Left lung (tissue), 10 donors: ENCODE results near the gene SLC24A3. TPM values are rescaled to one million over a fixed set of nuclear protein-coding genes. Genes with fewer than 3 reads are reported as not detected.
A peak's percentile ranks its signal among the peaks of the same experiment; 100 is the strongest.

Experiments
- ATAC-seq: fragments of 200-7000 bp; cut with Tn5 transposase; one replicate; pipeline ENCODE4 v1.9.1; 2020; ENCODE audit warnings: moderate library complexity
- DNase-seq, 4 donors: peaks; one replicate each; pipeline ENCODE4 v3.0.0-alpha.2; 2013 to 2020
- H3K27ac ChIP-seq, 2 donors: fragments of 200-600 bp; sonication (generic) in 1 of 2; one replicate each; pipeline versions ENCODE4 v1.5.0 to v1.8.0; 2020 to 2021
- H3K27me3 ChIP-seq, 2 donors: fragments of 200-600 bp; sonication (generic) in 1 of 2; one replicate each; pipeline versions ENCODE4 v1.5.0 to v1.8.0; 2020 to 2021
- H3K36me3 ChIP-seq, 2 donors: fragments of 200-600 bp; sonication (generic) in 1 of 2; one replicate each; pipeline versions ENCODE4 v1.5.0 to v1.8.0; 2020 to 2021
- H3K4me1 ChIP-seq, 2 donors: fragments of 200-600 bp; one replicate each; pipeline ENCODE4 v1.8.0; 2021
- H3K4me3 ChIP-seq, 2 donors: fragments of 200-600 bp; sonication (generic) in 1 of 2; one replicate each; pipeline versions ENCODE4 v1.5.0 to v1.8.0; 2020 to 2021; ENCODE audit warnings: mild to moderate bottlenecking in 1 of 2
- H3K9me3 ChIP-seq, 2 donors: fragments of 200-600 bp; sonication (generic) in 1 of 2; one replicate each; pipeline versions ENCODE4 v1.5.0 to v1.8.0; 2020 to 2021
- intact Hi-C, 2 donors: fragments of 100-400 bp; cut with DNase I; formaldehyde crosslinking; loops; one replicate each; pipeline versions ENCODE4 v1.11.2 to v1.14.2; 2022
- polyA plus RNA-seq, 6 donors: library from polyadenylated mRNA; unstranded; fragments of 120-200 nt; gene quantifications; one replicate each; pipeline ENCODE4 v1.2.1, GENCODE V29; 2013; ENCODE audit not compliant: insufficient read length in 6 of 6
- total RNA-seq, 2 donors: library from RNA; stranded (reverse); fragmentation: NEBNext Ultra II Directional; extraction: Animal tissue kit (Norgen Biotek cat#: 25700); gene quantifications; one replicate each; pipeline ENCODE4 v1.2.1, GENCODE V29; 2021
- TF ChIP-seq, protein P1 (sequence below), 2 donors: fragments of 200-600 bp; sonication (generic) in 1 of 2; IDR thresholded peaks; one replicate each; pipeline versions ENCODE4 v1.5.0 to v1.8.0; 2021; ENCODE audit warnings: antibody characterized with exemption in 2 of 2
- donor health status: DM: no; HTN: yes; CAD: no.
- donor health status: DM: no; HTN: no; CAD: no.

Gene SLC24A3
- total and polyA plus RNA-seq, 8 donors = 4.4 to 8.7 (median 6.6) TPM

DNA sequence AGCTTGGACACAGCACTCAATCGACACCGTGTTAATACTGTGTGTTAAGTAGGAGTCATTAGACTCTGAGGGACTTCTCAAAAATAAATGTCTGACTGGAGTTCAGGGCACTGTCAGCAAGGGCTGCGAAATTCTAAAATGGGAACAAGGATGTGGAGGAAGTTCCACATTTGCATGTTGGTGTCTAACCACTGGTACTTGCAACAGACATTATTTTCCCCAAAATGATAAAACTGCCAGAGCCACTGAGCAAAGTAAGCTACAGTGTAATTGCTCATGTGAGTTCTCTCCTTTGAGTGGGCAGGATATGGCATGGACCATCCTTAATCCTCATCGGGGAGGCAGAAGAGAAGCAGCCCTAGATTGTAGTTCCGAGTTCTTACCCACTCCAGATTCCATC is 215.9 kb downstream of the SLC24A3 start:
- intact Hi-C loops = no loop called here
- Histone ChIP-seq H3K4me3 (no peak overlapping the region), H3K27me3 (no peaks in the 10 kb centered on the region), H3K4me1 (peaks cover 0 to 11% of the 10 kb centered on the region in 2 donors), H3K9me3 (no peaks in the 10 kb centered on the region), H3K36me3 (no peaks in the 10 kb centered on the region), H3K27ac (peak overlapping the region in 1 of 2 donors; percentile 43)
- ATAC-seq (peak; percentile 38), DNase-seq (no peak)
- TF ChIP-seq, protein P1, sequence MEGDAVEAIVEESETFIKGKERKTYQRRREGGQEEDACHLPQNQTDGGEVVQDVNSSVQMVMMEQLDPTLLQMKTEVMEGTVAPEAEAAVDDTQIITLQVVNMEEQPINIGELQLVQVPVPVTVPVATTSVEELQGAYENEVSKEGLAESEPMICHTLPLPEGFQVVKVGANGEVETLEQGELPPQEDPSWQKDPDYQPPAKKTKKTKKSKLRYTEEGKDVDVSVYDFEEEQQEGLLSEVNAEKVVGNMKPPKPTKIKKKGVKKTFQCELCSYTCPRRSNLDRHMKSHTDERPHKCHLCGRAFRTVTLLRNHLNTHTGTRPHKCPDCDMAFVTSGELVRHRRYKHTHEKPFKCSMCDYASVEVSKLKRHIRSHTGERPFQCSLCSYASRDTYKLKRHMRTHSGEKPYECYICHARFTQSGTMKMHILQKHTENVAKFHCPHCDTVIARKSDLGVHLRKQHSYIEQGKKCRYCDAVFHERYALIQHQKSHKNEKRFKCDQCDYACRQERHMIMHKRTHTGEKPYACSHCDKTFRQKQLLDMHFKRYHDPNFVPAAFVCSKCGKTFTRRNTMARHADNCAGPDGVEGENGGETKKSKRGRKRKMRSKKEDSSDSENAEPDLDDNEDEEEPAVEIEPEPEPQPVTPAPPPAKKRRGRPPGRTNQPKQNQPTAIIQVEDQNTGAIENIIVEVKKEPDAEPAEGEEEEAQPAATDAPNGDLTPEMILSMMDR (IDR thresholded peaks at IDR 0.05) = no peak

DNA sequence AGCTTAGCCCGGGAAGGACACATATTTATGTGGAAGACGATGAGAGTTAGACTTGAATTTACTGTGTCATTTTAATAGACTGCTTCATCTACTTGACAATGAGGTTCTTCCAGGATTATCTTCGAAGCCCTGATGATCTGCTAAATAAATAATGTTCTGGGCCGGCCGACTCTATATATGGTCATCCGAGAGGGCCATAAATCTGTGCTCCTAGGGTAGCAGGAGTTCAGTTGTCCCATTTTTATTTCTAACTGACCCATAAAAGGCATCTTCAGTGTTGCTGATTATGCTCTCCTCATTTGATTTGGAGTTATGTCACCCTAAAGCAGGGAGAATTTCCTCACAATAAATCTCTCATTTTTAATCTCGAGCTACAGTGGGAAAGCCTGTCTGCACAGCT is 217.1 kb downstream of the SLC24A3 start:
- Histone ChIP-seq H3K4me3 (no peak overlapping the region), H3K4me1 (peaks cover 0 to 11% of the 10 kb centered on the region in 2 donors), H3K27ac (no peak overlapping the region), H3K36me3 (no peaks in the 10 kb centered on the region), H3K9me3 (no peaks in the 10 kb centered on the region), H3K27me3 (no peaks in the 10 kb centered on the region)
- no peak for ATAC-seq
- intact Hi-C loops = no loop called here
- DNase-seq = no peak
- TF ChIP-seq, protein P1 (IDR thresholded peaks at IDR 0.05) = no peak

DNA sequence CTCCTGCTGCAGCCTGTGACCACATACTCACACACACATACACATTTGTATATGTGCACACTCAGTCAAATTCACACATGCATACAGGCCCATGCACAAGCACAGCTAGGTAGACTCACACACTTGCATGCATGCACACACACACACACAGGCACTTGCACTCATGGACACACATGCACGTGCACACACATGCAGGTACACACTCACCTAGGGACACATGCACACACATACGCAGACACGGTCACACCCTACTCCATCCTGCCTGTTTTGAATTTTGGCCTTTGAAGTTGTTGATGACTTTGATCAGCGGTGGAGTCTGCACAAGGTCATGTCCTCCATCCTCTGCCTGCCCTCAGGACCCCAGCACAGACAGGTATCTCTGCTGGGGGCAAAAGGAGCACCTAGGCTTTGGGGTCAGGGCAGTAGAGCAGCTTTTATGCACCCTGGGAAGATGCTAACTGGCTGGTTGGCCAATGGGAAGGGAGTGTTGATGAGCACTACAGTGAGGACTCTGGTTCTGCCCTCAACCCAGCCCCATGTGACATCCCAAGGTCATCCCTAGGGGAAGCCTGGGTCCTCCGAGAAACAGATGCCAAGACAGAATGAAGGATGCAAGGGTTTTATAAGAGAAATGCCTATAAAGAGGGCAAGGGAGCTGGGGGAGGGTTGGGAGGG is 218.3 kb downstream of the SLC24A3 start:
- H3K27ac ChIP-seq = no peak overlapping the region
- intact Hi-C loops = no loop called here
- H3K9me3 ChIP-seq = no peaks in the 10 kb centered on the region
- ATAC-seq = no peak
- TF ChIP-seq, protein P1 (IDR thresholded peaks at IDR 0.05) = no peak
- H3K27me3 ChIP-seq = no peaks in the 10 kb centered on the region
- H3K4me1 ChIP-seq = peaks cover 0 to 11% of the 10 kb centered on the region in 2 donors
- no peaks in the 10 kb centered on the region for H3K36me3 ChIP-seq
- no peak for DNase-seq
- no peak overlapping the region for H3K4me3 ChIP-seq

DNA sequence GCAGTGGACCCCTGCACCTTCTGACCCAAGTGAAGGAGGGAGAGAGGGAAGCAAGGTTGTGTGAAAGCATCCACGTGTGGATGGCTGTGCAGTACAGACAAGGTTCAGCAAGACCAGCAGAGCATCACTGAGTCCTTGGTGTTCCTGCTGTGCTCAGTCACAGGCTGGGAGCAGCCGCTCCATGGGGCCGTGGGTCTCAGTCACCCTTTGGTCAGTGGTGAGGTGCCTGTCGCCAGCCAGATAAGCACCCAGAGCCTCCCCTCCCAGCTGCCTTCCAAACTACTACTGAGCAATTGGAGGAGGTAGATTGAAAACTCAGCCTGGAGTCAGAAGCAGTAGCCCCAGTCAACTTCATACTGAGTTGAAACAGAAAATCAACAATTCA is 218.9 kb downstream of the SLC24A3 start:
- Histone ChIP-seq H3K4me3 (no peak overlapping the region), H3K27me3 (no peaks in the 10 kb centered on the region), H3K36me3 (no peaks in the 10 kb centered on the region), H3K27ac (no peak overlapping the region), H3K4me1 (peaks cover 0 to 11% of the 10 kb centered on the region in 2 donors), H3K9me3 (no peaks in the 10 kb centered on the region)
- TF ChIP-seq, protein P1 (IDR thresholded peaks at IDR 0.05) = no peak
- ATAC-seq = no peak
- no peak for DNase-seq
- intact Hi-C loops = no loop called here

DNA sequence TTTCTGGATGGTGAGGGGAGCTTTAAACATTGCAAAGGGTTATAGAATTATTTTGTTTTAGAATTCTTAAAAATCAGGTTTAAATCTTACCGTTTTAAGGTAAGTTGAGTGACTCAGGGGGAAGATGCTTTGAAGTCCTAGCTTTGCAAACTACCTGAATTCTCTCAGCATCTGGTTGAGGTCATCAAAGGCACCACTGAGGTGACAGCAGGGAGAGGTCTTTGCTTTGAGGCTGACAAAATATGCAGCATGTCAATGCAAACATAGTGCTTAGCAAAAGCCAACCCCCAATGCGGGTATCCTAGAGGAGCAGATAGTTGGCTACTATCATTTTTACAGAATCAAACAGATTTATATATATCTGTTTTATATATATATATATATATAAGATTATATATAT is 219.5 kb downstream of the SLC24A3 start:
- Histone ChIP-seq H3K4me1 (peaks cover 0 to 11% of the 10 kb centered on the region in 2 donors), H3K9me3 (no peaks in the 10 kb centered on the region), H3K27me3 (no peaks in the 10 kb centered on the region), H3K36me3 (no peaks in the 10 kb centered on the region), H3K4me3 (no peak overlapping the region), H3K27ac (no peak overlapping the region)
- ATAC-seq = no peak
- DNase-seq = no peak
- TF ChIP-seq, protein P1 (IDR thresholded peaks at IDR 0.05) = no peak
- intact Hi-C loops = no loop called here
